Thymus (tissue), 11 donors: ENCODE data around the gene SLC12A8. TPM values are rescaled to one million over a fixed set of nuclear protein-coding genes. Genes with fewer than 3 reads are reported as not detected.
A peak's percentile ranks its signal among the peaks of the same experiment; 100 is the strongest.

ENCODE experiments used
- DNase-seq, 9 donors: peaks; one replicate each; pipeline ENCODE4 v3.0.0-alpha.2; 2013; ENCODE audit warnings: low spot score in 9 of 9, low read depth in 6 of 9, missing footprints in 1 of 9
- H3K27ac ChIP-seq, 2 donors: one replicate each; pipeline ENCODE4 v1.5.1; 2013; ENCODE audit warnings: control low read depth in 1 of 2, low read depth in 1 of 2, low read length in 1 of 2, mild to moderate bottlenecking in 1 of 2, moderate library complexity in 1 of 2
- H3K27me3 ChIP-seq, 2 donors: one replicate each; pipeline ENCODE4 v1.5.1; 2013; ENCODE audit warnings: low read length in 1 of 2; ENCODE audit not compliant: control insufficient read depth in 2 of 2, insufficient read depth in 1 of 2
- H3K36me3 ChIP-seq, 2 donors: one replicate each; pipeline ENCODE4 v1.5.1; 2013; ENCODE audit warnings: low read length in 1 of 2, mild to moderate bottlenecking in 1 of 2, moderate library complexity in 1 of 2; ENCODE audit not compliant: control insufficient read depth in 2 of 2, insufficient read depth in 2 of 2
- H3K4me1 ChIP-seq, 2 donors: one replicate each; pipeline ENCODE4 v1.5.1; 2013; ENCODE audit warnings: low read length in 2 of 2; ENCODE audit not compliant: control insufficient read depth in 2 of 2, insufficient read depth in 2 of 2
- H3K4me3 ChIP-seq, 2 donors: one replicate each; pipeline ENCODE4 v1.5.1; 2013; ENCODE audit warnings: low read length in 2 of 2, control low read depth in 1 of 2, mild to moderate bottlenecking in 1 of 2
- H3K9me3 ChIP-seq, 2 donors: one replicate each; pipeline ENCODE4 v1.5.1; 2013; ENCODE audit warnings: low read length in 1 of 2, mild to moderate bottlenecking in 1 of 2; ENCODE audit not compliant: control insufficient read depth in 2 of 2, insufficient read depth in 1 of 2
- WGBS: extraction: QIAGEN DNeasy Blood & Tissue Kit; methylation state at CpG from one replicate; pipeline ENCODE4 v1.1.7; 2013; 5-methylcytosine and 5-hydroxymethylcytosine counted together
- polyA plus RNA-seq: library from polyadenylated mRNA; stranded (reverse); fragments of 200-250 nt; gene quantifications from one replicate; pipeline ENCODE4 v1.2.3, GENCODE V29; 2013
- total RNA-seq: library from RNA; stranded (reverse); fragments of 120-200 nt; gene quantifications from one replicate; pipeline ENCODE4 v1.2.4, GENCODE V29; 2013
- donor health status: healthy.

SLC12A8 gene
- total and polyA plus RNA-seq, 2 donors = 0.80 to 0.94 TPM

- Histone ChIP-seq H3K4me3 (no peak overlapping the region), H3K36me3 (no peaks in the 10 kb centered on the region), H3K4me1 (peaks cover 8 to 9% of the 10 kb centered on the region in 2 donors), H3K27ac (no peak overlapping the region), H3K27me3 (no peaks in the 10 kb centered on the region), H3K9me3 (peaks cover 0 to 1% of the 10 kb centered on the region in 2 donors)
- 92% methylated on average over 3 of the region's 3 CpGs for WGBS
- no peak for DNase-seq
Observed at GRCh38 chr3:125077864-125078263, 134.7 kb downstream of the SLC12A8 start.

DNA sequence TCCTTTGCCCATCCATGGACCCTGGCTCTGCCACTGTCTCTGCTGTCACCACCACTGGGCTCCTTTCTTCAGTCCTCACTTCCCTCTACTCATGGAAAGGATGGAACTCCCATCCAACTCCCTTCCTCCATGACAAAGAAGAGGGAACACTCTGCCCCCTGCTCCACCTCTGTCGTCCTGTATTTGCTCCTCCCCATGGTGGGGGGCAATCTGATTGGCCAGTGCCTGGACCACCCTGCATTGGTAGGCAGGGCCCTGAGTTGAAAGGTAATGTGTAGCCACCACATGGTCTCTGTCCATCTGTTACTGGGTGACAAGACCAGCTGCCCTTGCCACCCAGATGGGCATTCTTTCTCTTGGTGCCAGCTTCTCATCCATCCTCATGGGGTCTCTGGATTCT, 136.1 kb downstream of the SLC12A8 start:
- 91% methylated on average over 1 of the region's 1 CpG for WGBS
- no peaks in the 10 kb centered on the region for H3K36me3 ChIP-seq
- H3K27ac ChIP-seq = no peak overlapping the region
- no peak for DNase-seq
- H3K27me3 ChIP-seq = no peaks in the 10 kb centered on the region
- H3K4me3 ChIP-seq = no peak overlapping the region
- peaks cover 8 to 12% of the 10 kb centered on the region in 2 donors for H3K4me1 ChIP-seq
- peaks cover 0 to 1% of the 10 kb centered on the region in 2 donors for H3K9me3 ChIP-seq

DNA sequence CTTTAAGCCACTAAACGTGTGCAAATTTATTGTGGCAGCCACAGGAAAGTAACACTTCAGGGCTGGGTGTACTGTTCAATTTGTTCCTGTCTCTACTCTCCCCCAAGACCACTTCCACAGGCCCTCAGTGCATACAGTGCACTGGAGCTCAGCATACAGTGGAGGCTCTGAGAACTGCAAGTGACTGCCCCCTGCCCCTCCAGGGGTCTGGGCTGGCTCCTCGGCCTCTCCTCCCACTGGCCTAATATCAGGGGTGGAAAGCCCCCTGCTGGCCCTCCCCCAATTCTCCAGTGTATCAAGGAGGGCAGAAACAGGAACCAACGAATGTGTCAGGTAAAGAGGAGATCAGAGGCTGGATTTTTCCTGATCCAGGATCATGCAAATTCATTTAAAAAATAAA, 136.8 kb downstream of the SLC12A8 start:
- Histone ChIP-seq H3K36me3 (no peaks in the 10 kb centered on the region), H3K4me1 (peaks cover 8 to 12% of the 10 kb centered on the region in 2 donors), H3K27ac (no peak overlapping the region), H3K4me3 (no peak overlapping the region), H3K9me3 (peaks cover 0 to 1% of the 10 kb centered on the region in 2 donors), H3K27me3 (no peaks in the 10 kb centered on the region)
- DNase-seq = no peak
- whole genome bisulfite sequencing = 76% methylated on average over 3 of the region's 3 CpGs

DNA sequence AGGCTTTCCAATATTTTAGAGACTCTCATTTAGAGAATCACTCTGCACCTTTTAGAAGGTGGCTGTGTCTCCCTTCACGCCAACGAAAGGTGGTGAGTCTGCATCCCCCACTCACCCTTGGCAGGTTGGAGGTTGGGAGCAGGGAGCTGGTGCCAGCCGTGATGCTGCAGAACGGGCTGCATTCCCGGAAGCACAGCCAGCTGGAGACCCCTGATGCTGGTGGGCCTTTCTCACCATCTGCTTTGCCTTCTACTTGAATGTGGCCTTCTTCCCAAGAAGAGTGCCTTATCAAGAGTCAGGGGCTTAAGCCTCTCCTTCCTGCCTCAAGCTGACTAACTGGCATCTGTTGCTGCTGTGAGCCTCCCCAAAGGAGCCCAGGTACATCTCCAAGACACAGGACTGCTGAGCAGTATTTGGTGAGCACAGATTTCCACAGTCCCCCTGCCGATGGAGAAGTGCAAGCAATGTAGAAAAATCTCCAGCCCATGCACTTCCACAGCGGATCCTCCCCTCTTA, 139.1 kb downstream of the SLC12A8 start:
- peaks cover 8 to 22% of the 10 kb centered on the region in 2 donors for H3K4me1 ChIP-seq
- no peak overlapping the region for H3K27ac ChIP-seq
- no peak for DNase-seq
- H3K9me3 ChIP-seq = peaks cover 0 to 1% of the 10 kb centered on the region in 2 donors
- no peaks in the 10 kb centered on the region for H3K27me3 ChIP-seq
- WGBS = 96% methylated on average over 7 of the region's 7 CpGs
- H3K36me3 ChIP-seq = no peaks in the 10 kb centered on the region
- no peak overlapping the region for H3K4me3 ChIP-seq

DNA sequence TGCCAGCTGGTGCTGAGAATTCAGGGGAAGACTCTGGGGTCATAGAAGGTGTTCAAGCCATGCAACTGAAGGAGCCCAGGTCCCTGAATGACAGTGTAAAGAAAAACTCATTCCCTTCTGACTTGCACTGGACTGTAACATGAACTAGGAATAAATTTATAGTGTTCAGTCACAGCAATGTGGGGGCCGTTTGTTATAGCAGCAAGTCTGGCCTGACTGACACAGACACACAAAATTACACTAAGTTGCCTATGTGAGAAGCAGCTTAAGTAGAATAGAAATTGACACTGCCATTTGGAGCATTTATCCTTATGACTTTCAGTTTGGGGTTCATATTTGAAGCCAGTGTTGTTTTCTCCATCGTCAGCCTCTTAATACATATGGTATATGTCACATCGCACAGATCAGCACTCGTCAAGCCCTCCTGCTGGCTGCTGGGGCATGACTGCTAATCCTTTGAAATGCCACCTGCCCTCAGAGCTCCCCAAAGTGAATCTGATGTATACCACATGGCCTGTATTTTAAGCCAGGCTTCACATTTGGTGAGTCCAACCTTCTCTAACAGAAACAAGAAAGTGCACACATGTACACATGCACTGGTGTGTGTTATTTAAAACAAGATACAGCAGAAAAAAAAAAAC, 139.7 kb downstream of the SLC12A8 start:
- Histone ChIP-seq H3K9me3 (peaks cover 0 to 1% of the 10 kb centered on the region in 2 donors), H3K36me3 (no peaks in the 10 kb centered on the region), H3K4me3 (no peak overlapping the region), H3K4me1 (peaks cover 8 to 22% of the 10 kb centered on the region in 2 donors), H3K27me3 (no peaks in the 10 kb centered on the region), H3K27ac (no peak overlapping the region)
- 56% methylated on average over 4 of the region's 4 CpGs for WGBS
- peak in 2 of 9 donors; percentile 30 to 62 for DNase-seq

DNA sequence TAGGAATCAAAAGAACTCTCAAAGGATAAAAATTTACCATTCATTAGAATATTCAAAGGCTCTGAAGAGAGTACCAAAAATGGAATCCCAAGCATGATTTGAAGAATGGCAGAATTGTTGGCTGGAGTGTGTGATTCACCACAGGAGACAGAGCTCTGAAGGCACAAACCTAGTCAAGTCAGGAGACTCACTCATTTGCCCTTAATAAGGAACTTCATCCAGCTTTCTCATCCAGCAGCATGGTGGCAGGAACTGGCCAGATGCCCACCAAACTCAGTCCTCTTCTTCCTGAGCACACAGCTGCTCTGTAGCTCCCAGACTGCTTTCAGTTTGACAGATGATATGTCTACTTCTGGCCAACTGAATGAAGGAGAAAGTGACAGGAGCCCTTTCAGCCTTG, 140.2 kb downstream of the SLC12A8 start:
- Histone ChIP-seq H3K9me3 (peaks cover 0 to 1% of the 10 kb centered on the region in 2 donors), H3K27me3 (no peaks in the 10 kb centered on the region), H3K27ac (no peak overlapping the region), H3K36me3 (no peaks in the 10 kb centered on the region), H3K4me3 (no peak overlapping the region), H3K4me1 (peaks cover 8 to 22% of the 10 kb centered on the region in 2 donors)
- no peak for DNase-seq

- no peaks in the 10 kb centered on the region for H3K36me3 ChIP-seq
- H3K4me3 ChIP-seq = no peak overlapping the region
- no peak overlapping the region for H3K27ac ChIP-seq
- H3K4me1 ChIP-seq = peaks cover 8 to 22% of the 10 kb centered on the region in 2 donors
- H3K9me3 ChIP-seq = peaks cover 0 to 1% of the 10 kb centered on the region in 2 donors
- DNase-seq = no peak
- H3K27me3 ChIP-seq = no peaks in the 10 kb centered on the region
- WGBS = 98% methylated on average over 7 of the region's 7 CpGs
Observed at GRCh38 chr3:125069968-125070745, 142.4 kb downstream of the SLC12A8 start.

DNA sequence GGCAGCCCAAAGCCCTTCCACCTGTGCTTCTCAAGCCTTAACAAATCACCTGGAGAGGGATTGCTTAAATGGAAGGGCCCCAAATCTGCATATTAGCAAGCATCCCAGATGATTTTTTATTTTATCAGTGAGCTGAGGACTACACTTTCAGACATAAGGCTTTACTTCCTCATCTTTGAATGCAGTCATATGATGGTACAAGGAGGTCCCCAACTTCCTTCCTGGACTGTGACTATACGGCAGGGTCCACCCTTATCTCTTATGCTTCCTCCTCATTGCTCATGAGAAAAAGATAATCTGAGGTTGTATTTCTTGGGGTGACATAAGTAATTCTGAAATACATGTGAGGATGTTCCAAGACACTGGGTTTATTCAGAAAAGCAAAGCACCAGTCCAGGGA, 143.1 kb downstream of the SLC12A8 start:
- DNase-seq = no peak
- no peak overlapping the region for H3K27ac ChIP-seq
- no peaks in the 10 kb centered on the region for H3K36me3 ChIP-seq
- no peaks in the 10 kb centered on the region for H3K27me3 ChIP-seq
- H3K4me3 ChIP-seq = no peak overlapping the region
- H3K9me3 ChIP-seq = peaks cover 0 to 1% of the 10 kb centered on the region in 2 donors
- H3K4me1 ChIP-seq = peaks cover 8 to 22% of the 10 kb centered on the region in 2 donors
- 21% methylated on average over 1 of the region's 1 CpG for WGBS

DNA sequence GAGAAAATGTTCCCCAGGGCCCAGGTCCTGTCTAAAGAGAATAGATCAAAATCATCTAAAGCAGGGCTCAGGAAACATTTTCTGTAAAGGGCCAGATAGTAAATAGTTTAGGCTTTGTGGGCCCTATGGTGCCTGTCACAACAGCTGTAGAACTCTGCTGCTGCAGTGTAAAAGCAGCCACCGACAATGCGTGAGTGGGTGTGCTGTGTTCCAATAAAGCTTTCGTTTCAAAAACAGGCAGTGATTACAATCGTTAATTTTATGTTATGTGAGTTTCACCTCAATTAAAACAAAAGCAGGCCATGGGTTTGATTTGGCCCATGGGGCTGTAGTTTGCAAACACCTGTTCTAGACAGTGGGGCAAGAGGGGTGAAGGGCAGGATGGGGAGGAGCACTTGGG, 144.3 kb downstream of the SLC12A8 start:
- Histone ChIP-seq H3K27me3 (no peaks in the 10 kb centered on the region), H3K9me3 (no peaks in the 10 kb centered on the region), H3K36me3 (no peaks in the 10 kb centered on the region), H3K4me3 (no peak overlapping the region), H3K4me1 (peaks cover 2 to 17% of the 10 kb centered on the region in 2 donors), H3K27ac (no peak overlapping the region)
- WGBS = 98% methylated on average over 4 of the region's 4 CpGs
- no peak for DNase-seq
